22Rv1 (cell line): ENCODE data around the gene LRMDA.

ENCODE experiments used
- ZFX ChIP-seq: fragments of 450-650 bp; IDR thresholded peaks from 2 replicates; pipeline ENCODE4 v1.6.1; 2017; ENCODE audit warnings: antibody characterized with exemption, borderline replicate concordance
- TF ChIP-seq, protein P1 (sequence below): fragments of 450-650 bp; IDR thresholded peaks from 2 replicates; pipeline ENCODE4 v1.5.1; 2017; ENCODE audit warnings: mild to moderate bottlenecking

DNA sequence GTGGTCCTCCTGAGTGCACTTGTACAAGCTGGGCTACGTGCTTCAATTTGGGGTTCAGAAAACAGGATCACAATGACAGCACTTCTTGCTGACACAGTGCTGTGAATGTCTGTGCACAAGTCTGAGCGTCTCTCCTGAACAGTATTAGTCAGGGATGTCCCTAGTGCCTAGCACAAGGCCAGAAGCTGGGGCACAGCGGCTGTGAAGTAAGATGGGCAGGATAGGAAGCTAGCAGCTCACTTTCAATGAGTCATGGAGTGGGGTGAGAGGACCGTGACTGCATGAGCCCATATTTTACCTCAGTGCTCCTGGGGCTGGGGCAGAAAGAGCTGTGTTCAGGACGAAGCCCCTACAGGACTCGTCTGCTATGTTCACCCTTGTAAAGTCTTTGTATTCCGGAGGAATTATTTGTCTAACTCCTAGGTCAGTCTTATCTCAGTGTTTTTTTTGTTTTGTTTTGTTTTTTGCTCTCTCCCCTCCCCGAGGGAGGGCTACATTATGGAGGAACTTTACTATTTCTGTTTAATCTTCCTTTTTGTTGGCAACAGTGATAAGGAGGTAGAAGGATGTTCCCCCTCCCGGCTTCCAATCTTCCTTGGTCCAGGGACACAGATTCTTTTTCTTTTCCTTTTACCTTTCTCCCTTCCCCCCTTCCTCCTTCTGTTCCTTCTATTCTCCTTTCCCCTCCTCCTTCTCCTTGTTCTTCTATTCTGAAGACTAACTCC lies 2.8 kb upstream of the LRMDA start:
- TF ChIP-seq, protein P1, sequence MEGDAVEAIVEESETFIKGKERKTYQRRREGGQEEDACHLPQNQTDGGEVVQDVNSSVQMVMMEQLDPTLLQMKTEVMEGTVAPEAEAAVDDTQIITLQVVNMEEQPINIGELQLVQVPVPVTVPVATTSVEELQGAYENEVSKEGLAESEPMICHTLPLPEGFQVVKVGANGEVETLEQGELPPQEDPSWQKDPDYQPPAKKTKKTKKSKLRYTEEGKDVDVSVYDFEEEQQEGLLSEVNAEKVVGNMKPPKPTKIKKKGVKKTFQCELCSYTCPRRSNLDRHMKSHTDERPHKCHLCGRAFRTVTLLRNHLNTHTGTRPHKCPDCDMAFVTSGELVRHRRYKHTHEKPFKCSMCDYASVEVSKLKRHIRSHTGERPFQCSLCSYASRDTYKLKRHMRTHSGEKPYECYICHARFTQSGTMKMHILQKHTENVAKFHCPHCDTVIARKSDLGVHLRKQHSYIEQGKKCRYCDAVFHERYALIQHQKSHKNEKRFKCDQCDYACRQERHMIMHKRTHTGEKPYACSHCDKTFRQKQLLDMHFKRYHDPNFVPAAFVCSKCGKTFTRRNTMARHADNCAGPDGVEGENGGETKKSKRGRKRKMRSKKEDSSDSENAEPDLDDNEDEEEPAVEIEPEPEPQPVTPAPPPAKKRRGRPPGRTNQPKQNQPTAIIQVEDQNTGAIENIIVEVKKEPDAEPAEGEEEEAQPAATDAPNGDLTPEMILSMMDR: no peak
- no peak for TF ChIP-seq ZFX
